ENCODE results near the gene CASZ1.

The CASZ1 gene

GRCh38 chr1:10621906-10622305 lies 174.5 kb downstream of the CASZ1 start:
- DNase-seq (no peak), ATAC-seq (no peak)

GRCh38 chr1:10620776-10621175 lies 175.7 kb downstream of the CASZ1 start:
- no peak for ATAC-seq
- DNase-seq = no peak

GRCh38 chr1:10617931-10618885 lies 178.2 kb downstream of the CASZ1 start:
- no peak for DNase-seq
- no peak for ATAC-seq

GRCh38 chr1:10617318-10617717 lies 179.1 kb downstream of the CASZ1 start:
- ATAC-seq (no peak), DNase-seq (no peak)

GRCh38 chr1:10616696-10617095 lies 179.8 kb downstream of the CASZ1 start:
- DNase-seq = no peak
- ATAC-seq = no peak

GRCh38 chr1:10615932-10616671 lies 180.3 kb downstream of the CASZ1 start:
- ATAC-seq (no peak), DNase-seq (no peak)

- ATAC-seq (no peak), DNase-seq (no peak)
Observed at GRCh38 chr1:10615332-10615731, 181.1 kb downstream of the CASZ1 start.

- no peak for DNase-seq
- no peak for ATAC-seq
Observed at GRCh38 chr1:10614377-10615225, 181.8 kb downstream of the CASZ1 start.

- no peak for DNase-seq
- ATAC-seq = no peak
Observed at GRCh38 chr1:10613861-10614260, 182.6 kb downstream of the CASZ1 start.

- no peak for DNase-seq
- ATAC-seq = no peak
Observed at GRCh38 chr1:10613340-10613739, 183.1 kb downstream of the CASZ1 start.

- no peak for DNase-seq
- no peak for ATAC-seq
Observed at GRCh38 chr1:10612436-10613160, 183.8 kb downstream of the CASZ1 start.

GRCh38 chr1:10610901-10611600 lies 185.4 kb downstream of the CASZ1 start:
- no peak for DNase-seq
- no peak for ATAC-seq

- DNase-seq (no peak), ATAC-seq (no peak)
Observed at GRCh38 chr1:10608690-10609089, 187.8 kb downstream of the CASZ1 start.

- ATAC-seq (no peak), DNase-seq (no peak)
Observed at GRCh38 chr1:10607228-10607627, 189.2 kb downstream of the CASZ1 start.

- no peak for ATAC-seq
- no peak for DNase-seq
Observed at GRCh38 chr1:10606064-10606463, 190.4 kb downstream of the CASZ1 start.

- no peak for ATAC-seq
- DNase-seq = no peak
Observed at GRCh38 chr1:10604966-10605365, 191.5 kb downstream of the CASZ1 start.

GRCh38 chr1:10602936-10603335 lies 193.5 kb downstream of the CASZ1 start:
- no peak for DNase-seq
- no peak for ATAC-seq

GRCh38 chr1:10601342-10602070 lies 194.9 kb downstream of the CASZ1 start:
- ATAC-seq = no peak
- no peak for DNase-seq

GRCh38 chr1:10599194-10599861 lies 197.1 kb downstream of the CASZ1 start:
- no peak for ATAC-seq
- DNase-seq = no peak

- ATAC-seq = no peak
- DNase-seq = no peak
Observed at GRCh38 chr1:10598389-10598702, 198.1 kb downstream of the CASZ1 start.
